Stimulated activated CD4-positive, alpha-beta T cell treated with anti-CD3 and anti-CD28 coated beads, Interleukin-15, amount 100 ng/mL, for 24 hours (primary cell): ENCODE measurements around the gene SLFN12.
A peak's percentile ranks its signal among the peaks of the same experiment; 100 is the strongest.
"Not testable (repeated sequence)": the region's sequence is repeated elsewhere in the genome, so short reads cannot be mapped to it uniquely, and the experiment has no call there.

Source experiments
- DNase-seq: peaks from one replicate; pipeline ENCODE4 v3.0.0-alpha.2; 2020

SLFN12 gene

DNA sequence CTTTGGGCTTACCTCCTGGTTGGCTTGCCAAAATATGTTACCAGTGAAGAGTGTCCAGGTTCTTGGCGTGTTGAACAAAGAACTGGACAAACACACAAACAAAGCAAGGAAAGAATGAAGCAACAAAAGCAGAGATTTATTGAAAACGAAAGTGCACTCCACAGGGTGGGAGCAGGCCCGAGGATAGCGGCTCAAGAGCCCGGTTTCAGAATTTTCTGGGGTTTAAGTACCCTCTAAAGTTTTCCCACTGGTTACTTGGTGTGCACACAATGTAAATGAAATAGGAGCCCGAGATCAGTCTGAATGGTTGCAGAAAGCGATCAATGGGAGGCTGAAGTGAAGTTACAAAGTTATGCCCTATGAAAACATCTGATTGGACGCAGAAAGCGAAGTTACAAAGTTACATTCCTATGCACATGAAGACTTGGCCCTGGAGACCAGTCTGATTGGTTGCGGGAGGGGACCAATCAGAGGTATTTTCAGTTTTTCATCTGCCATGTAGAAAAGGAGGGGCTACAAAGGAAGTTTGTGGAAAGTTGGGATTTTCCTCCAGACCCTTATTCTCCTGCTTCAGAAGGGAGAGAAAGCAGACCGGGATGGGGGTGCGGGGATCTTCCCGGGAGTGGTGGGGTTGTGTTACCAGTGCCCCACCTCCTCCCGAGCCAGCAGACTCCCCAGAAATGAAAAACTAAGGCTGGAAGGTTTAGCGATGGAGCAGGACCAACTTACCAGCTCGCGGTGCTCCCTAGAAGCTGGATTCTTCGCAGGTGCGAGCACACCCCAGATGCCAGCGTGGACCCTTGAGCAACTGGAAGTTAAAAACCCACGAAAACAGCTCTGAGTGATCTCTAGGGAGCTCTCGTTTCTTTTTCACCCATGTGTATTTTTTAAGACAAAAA lies at the start of gene SLFN12:
TSS of gene SLFN12 (minus strand) at position 325 of the 899 bp plus-strand sequence. CDS start 9,472 bp downstream, outside the sequence.
- peak; percentile 44 for DNase-seq

DNA sequence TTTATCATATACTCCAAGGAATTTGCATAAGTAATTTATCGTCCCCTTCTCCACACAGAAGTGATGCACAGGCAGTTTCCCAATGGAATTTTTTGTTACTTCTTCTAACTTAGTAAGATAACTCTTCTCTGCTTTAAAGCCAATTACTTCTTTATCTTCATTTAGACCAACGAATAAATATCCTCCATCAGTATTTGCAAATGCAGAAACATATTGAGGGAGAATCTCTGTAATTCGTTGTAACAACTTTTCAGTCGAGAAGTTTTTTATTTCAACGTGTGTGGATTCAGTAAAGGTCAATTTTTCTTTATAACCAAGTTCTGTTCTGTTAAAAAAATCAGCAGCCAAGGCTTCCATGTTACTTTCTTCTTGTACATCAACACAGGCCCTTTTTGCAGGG lies 47.0 kb upstream of the SLFN12 start:
- no peak for DNase-seq

DNA sequence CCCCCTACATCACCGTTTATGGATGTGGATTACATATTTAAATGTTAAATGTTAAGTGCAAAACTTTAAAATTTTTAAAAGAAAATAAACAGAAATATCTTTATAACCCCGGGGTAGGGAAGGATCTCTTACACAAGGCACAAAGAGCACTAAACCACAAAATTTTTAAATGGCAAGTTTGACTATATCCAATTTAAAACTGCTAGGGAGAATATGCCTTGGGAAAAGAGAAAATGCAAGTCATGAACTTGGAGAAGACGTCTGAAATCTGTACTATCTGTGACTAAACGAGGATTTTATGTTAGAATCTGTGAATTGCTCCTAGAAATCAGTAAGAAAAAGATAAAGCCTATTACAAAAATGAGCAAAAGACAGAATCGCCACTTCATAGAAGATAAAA lies 44.9 kb upstream of the SLFN12 start:
- DNase-seq, result no peak

DNA sequence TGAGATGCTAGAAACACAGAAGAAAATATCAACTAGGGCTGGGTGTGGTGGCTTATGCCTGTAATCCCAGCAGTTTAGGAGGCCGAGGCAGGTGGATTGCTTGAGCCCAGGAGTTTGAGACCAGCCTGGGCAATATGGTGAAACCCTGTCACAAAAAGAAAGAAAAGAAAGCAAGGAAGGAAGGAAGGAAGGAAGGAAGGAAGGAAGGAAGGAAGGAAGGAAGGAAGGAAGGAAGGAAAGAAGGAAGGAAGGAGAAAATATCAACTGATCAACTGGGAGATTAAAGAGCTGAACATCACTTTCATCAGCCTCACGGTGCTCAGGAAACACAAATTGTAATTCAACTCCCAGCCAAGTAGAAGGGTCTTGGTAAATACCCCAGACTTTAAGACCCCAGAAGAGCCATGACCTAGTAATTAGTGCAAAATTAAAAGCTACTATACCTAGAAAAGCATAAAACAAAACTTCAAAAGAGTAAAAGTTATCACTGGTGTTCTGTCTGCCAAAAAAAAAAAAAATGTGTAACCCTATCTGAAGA lies 44.1 kb upstream of the SLFN12 start:
- no peak for DNase-seq

DNA sequence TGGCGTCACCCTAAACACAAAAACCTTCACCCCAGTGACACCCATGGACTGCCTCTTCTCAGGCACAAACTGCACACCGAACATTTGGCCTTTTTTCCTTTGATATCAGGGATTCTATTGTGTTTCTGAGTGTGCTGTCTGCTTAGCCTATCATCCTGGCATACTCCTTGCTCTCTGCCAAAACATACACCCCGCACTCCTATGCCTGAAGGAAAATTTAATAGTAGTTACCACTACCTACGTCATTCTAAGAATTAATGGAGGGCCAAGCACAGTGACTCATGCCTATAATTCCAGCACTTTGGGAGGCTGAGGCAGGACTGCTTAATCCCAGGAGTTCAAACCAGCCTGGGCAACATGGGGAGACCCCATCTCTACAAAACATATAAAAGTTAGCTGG lies 36.2 kb upstream of the SLFN12 start:
- no peak for DNase-seq

DNA sequence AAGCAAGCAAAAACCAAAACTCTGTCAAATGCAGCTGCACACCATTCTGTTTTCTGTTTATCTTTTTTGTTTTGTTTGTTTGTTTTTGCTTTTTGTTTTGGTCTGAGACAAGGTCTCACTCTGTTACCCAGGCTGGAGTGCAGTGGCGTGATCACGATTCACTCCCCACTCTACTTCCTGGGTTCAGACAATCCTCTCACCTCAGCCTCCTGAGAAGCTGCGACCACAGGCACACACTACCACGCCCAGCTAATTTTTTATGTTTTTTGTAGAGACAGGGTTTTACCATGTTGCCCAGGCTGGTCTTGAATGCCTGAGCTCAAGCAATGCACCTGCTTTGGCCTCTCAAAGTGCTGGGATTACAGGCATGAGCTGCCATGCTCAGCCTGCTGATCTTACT lies 35.5 kb upstream of the SLFN12 start:
- no peak for DNase-seq

DNA sequence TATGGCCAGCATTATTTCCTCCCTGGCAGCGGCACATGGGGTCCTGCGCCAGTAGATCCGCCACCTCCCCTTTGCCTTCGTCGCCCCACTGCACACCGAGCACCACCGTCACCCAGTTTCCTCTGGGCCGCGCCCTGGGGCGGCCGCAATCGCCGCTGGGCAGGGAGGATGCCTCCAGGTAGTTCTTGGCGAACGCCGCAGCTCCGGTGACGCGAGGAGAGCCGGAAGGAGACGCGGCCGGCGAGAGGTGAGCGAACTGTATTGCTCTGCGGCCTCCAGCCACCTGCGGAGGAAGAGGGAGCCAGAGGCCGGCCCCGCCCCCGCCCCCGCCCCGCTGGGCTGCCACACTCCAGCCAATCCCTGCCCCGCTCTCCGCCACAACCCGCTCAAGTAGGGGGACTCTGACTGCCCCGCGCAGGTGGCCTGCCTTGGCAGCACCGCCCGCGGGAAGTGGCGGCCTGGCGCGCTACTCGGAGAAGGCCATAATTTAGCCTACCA lies 28.1 kb upstream of the SLFN12 start:
- DNase-seq, result peak; percentile 64

DNA sequence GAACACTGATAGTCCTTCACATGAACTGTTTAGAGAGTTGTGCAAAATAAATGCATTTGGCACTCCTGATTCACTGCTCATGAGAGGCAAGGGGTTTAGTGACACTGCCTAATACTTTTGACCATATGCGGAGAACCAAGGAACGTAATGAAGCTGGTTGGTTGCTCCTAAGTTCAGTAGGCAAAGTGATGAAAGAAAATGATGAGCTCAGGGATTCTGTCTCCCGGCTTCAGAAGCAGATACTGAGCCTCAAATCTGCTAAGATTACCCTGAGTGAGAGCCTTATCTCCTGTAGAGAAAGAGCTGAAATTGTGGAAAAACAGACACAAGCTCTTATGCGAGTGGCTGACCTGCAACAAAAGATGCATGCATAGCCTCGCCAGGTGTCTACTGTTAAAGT lies 21.7 kb upstream of the SLFN12 start:
- DNase-seq, result not testable (repeated sequence)

DNA sequence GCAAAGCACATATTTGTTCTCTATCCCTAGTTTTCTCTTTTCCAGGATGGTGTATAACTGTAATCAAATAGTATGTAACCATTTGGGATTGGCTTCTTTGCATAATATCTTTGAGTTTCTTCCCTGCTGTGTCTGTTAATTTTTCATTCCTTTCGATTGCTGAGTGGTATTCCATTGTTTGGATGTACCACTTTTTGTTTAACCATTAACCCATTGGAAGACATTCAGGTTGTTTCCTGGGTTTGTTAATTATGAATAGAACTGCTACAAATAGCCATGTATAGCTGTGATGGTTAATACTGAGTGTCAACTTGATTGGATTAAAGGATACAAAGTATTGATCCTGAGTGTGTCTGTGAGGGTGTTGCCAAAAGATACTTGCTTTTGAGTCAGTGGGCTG lies 20.9 kb upstream of the SLFN12 start:
- DNase-seq, result no peak

DNA sequence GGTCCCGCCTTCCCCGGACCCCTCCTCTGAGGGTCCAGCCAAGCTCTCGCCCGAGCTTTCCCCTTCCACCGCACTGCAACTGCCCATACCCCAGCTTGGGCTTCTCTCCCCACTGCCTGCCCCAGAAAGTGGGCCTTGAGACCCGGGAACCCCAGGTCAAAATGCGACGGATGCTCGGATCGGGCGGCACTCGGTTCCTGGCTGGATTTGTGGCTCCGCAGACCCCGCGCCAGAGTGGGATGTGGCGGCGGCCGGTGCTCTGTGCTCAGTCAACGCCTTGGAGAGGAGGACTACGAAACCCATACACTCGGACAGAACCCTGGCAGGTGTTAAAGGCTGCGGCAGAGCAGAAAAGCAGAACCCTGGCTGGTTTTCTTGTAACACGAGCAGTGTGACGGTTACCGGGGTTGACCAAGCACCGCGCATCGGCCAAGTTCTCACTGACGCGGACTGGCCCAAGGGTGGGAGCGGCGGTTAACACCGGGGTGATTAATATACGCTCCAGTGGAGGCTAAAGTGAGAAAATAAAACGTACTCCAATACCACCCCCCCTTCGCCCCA lies 17.2 kb upstream of the SLFN12 start:
- no peak for DNase-seq

DNA sequence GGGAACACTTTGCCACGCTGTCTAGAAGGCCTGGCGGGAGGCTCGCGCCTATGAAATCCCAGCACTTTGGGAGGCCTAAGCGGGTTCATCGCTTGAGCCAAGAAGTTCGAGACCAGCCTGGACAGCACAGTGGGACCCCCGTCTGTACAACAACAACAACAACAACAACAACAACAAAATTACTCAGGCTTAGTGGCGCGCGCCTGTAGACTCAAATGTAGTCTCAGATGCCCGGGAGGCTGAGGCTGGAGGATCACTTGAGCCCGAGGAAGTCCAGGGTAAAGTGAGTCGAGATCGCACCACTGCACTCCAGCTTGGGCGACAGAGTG lies 16.6 kb upstream of the SLFN12 start:
- no peak for DNase-seq

DNA sequence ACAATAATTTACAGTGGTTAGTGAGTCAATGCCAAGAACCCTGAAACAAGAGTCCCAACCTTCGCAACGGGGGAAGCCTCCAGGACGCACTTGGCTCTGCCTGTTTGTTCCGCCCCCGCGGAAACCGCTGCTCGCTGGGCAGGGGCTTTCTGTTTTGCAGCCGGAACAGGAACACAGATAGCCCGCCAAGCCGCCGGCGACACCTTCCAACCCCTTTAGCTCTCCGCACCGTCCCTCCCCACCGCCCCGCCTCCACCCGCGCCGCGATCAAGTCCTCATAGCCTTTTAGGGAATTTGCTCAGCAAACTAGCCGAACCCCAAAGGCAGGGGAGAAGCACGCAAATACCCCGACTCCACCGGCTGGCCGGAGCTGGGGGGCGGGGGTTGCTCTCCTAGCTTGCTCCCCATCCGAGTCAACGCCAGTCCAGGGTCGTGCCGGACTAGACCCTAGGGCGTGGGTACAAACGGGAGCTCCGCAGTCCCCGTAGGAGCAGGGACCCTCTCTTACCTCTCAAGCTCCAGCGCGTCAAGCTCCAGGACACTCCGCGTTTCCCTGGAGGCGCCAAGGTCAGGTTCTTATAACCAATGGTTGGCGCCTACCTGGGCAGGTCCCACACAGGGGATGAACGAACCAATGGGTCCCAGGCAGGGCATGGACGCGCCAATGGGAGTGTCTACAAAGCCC lies 16.1 kb upstream of the SLFN12 start, which contains the start of gene SLFN13:
TSS of gene SLFN13 (minus strand) at position 553 of the 685 bp plus-strand sequence. CDS start 3,086 bp downstream, outside the sequence.
- peak; percentile 97 for DNase-seq

DNA sequence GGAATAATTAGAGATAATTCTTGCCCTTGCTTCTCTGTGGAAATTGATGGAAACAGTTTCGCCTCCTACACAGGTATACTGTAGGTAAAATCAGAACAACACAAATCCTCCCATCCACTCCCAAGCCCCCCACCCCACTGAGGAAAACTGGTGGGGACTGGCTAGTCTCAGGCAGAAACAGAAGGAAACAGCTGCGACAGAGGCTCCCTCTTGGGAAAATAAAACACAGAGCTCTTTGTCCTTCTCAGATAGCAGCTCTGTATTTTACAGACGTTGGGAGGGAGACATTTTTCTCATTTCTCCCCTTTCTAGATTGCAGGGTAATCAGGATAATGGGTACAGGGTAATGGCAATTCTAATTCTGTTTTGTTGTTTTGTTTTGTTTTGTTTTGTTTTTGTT lies 15.2 kb upstream of the SLFN12 start:
- no peak for DNase-seq

DNA sequence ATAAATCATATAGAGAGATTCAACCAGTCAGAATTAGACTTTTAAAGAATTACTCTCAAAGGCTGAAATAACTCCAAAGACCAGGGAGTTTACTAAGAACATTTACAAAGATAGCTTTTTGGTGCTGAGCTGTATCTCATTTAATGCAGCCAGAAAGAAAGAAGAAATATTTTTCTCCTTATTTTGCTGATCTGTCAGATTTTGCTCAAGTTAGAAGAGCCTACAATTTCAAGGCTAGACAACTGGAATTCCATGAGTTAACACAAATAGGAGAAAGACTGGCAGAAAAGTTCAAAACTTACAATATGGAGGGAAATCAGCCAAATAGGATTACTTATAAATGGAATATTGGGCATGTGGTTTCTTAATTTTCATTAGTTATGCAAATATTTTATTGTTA lies 6.1 kb upstream of the SLFN12 start:
- DNase-seq, result no peak

DNA sequence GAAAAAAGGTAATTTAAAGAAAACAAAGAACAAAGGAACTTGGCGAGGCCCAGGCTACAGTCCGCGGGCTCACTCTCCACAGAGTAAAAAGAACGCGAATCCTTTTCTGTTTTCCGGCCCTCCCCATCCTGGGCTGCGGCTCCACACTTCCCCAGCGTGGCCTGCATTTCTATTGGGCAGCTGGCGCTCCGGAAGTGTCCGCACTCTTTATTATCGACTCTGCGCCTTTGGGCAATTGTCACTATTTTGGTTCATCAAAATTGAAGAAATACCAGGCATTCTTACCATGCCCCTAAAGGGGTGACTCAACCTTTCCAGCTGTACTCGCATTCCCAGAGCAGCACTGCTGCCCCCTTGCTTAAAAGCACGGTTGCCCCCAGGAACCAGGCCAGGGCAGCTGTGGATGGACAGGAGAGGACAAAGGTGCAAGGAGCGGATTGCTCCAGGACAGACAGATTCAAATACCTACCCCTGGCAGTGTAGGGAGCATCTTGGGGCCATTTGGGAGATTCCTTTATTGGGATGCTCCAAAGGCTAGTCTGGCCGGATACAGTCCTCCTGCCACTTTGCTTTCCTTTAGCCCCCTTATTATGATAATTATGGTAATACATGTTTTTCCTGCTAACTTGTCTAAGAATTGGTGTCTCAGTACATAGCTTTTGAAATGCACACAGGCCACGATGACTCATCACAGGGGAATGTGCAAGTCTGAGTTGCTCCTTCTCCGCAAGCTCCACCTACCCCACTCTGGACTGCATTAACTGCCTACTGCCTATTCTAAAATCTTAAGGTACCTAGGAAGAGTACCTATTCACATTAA lies 985 bp upstream of the SLFN12 start:
- DNase-seq, result peak; percentile 83

DNA sequence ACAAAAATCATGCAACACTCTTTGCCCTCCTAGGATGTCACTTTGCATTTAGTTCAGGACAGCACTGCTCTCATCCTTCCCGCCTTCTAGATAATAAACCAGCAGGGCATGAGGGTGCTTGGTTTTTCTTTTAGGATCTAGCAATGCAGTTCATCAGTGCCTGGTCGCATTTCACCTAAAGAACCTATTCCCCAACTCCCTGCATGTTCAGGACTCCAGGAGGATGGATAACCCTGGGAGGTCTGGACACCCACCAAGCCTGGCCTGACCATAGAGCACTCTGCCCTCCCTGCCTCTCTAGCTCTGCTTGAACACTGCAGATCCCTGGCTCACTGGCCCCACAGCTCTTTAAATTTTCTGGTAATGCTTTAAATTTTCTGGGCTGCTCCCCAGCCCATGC lies 2.6 kb downstream of the SLFN12 start:
- DNase-seq, result no peak

DNA sequence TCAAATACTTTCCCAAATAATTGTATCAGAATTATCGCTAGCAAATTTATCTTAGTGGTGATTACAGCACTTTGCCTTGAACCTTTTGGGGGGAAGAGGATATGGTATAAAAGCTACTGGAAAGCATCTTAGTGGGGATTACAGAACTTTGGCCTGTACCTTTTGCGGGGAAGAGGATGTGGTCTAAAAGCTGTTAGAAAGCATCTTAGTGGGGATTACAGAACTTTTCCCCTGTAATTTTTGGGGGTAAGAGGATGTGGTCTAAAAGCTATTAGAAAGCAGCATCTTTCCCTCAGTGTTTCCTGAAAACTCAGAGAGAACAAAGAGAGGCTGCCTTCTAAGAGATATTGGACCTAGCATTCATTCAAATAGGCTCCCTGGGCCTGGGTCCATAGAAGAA lies 4.1 kb downstream of the SLFN12 start:
- no peak for DNase-seq

DNA sequence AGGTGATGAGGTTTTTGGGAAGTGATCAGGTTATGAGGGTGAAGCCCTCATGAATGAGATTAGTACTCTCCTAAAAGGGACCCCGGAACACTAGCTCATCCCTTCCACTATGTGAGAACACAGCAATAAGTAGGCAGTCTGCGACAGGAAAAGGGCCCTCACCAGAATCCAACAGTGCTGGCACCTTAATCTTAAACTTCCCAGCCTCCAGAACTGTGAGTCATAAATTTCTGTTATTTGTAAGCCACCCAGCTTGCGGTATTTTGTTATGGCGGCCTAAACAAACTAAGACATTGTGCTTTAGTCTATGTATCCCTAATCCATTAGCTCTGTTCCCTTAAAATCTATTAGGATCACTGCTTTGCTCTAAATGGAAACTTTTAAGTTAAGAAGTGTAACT lies 8.5 kb downstream of the SLFN12 start:
- DNase-seq, result no peak

DNA sequence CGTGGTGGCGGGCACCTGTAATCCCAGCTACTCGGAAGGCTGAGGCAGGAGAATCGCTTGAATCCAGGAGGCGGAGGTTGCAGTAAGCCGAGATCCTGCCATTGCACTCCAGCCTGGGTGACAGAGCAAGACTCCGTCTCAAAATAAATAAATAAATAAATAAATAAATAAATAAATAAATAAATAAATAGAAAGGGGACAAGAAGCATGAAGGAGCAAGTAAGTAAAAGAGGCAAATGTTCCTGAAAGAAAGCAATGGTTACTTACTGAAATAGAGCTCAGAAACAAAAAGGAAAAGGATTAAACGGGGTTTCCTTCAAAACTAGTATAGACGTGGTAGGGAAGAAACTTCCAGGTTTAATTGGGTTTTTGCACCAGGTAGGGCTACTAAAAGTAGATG lies 11.2 kb downstream of the SLFN12 start:
- DNase-seq, result not testable (repeated sequence)

DNA sequence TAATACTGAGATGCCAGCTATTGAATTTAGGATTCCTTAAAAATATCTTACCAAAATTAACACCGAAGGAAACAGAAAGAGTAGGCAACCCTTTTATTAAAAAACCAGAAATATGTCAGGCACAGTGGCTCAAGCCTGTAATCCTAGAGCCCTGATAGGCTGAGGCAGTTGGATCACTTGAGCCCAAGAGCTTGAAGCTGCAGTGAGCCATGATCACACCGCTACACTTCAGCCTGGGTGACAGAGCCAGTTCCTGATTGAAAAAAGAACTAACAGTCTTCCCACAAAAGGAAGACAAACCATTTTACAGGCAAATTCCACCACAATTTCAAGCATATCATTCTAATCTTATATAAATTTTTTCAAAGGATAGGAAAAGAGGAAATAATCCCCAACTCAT lies 15.6 kb downstream of the SLFN12 start:
- no peak for DNase-seq

DNA sequence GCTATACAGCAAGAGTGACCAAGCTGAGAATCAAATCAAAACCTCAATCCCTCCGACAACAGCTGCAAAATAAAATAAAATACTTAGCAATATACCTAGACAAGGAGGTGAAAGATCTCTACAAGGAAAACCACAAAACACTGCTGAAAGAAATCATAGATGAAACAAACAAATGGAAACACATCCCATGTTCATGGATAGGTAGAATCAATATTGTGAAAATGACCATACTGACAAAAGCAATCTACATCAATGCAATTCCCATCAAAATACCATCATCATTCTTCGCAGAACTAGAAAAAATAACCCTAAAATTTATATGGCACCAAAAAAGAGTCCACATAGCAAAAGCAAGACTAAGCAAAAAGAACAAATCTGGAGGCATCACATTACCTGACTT lies 17.6 kb downstream of the SLFN12 start:
- DNase-seq, result not testable (repeated sequence)

DNA sequence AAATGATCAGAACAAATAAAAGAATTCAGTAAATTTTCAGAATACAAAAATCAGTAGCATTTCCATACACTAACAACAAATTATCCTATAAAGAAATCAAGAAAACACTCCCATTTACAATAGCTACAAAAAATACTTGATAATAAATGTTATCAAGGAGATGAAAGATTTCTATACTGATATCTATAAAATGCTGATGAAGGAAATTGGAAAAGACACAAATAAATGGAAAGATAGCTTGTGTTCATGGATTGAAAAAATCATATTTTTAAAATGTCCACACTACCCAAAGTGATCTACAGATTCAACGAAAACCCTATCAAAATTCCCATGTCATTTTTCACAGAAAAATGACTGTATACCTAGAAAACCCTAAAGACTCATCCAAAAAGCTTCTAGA lies 18.1 kb downstream of the SLFN12 start:
- no peak for DNase-seq

DNA sequence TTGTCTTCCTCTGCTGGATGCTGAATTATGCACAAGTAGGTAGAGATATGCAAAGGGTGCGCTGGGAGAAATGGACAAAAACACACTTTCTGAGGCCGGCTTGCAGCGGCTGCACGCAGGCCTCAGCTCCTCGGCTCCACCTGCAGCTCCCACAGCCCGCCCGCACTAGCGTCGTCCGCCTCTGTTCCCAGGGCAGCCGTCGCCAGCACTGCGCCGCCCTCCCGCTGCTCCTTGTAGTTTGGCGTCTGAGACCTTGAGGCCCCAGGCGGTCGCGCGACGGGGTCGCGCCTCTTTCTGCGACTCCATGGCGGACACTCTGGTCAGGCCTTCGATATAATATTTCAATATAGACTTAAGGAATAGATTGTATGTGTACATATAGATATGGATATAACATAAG lies 24.8 kb downstream of the SLFN12 start:
- no peak for DNase-seq
